K562 (cell line): ENCODE measurements around the gene UBN1.

Experiments used
- EZH2 ChIP-seq: IDR thresholded peaks from 2 replicates; pipeline ENCODE4 v1.6.1; 2012; ENCODE audit warnings: low read depth, mild to moderate bottlenecking, inconsistent platforms, low read length, borderline replicate concordance
- GMEB1 ChIP-seq: fragments of 250-450 bp; sonication (Bioruptor Pico); IDR thresholded peaks from 2 replicates; pipeline ENCODE4 v1.4.0; 2020; ENCODE audit warnings: mild to moderate bottlenecking
- PBX2 ChIP-seq, 2 experiments: IDR thresholded peaks in 1 of 2; conservative IDR thresholded peaks in 1 of 2; 2 replicates each; pipeline ENCODE4 v1.6.1; 2016; ENCODE audit warnings: low read depth in 2 of 2, mild to moderate bottlenecking in 1 of 2, missing compliant biosample characterization in 1 of 2, missing genetic modification characterization in 1 of 2, moderate library complexity in 1 of 2
- SIN3A ChIP-seq, 2 experiments: fragments of 150-350 bp in 1 of 2; IDR thresholded peaks; 2 replicates each; pipeline ENCODE4 v1.6.1; 2011 to 2016; ENCODE audit warnings: borderline replicate concordance in 2 of 2, low read depth in 2 of 2, low read length in 2 of 2, mild to moderate bottlenecking in 2 of 2, moderate library complexity in 2 of 2; ENCODE audit not compliant: control insufficient read depth in 1 of 2
- ZNF239 ChIP-seq: fragments of 250-450 bp; sonication (Bioruptor Pico); IDR thresholded peaks from 2 replicates; pipeline ENCODE4 v1.4.0; 2020; ENCODE audit warnings: mild to moderate bottlenecking
- TF ChIP-seq, protein P1 (sequence below), 3 experiments: IDR thresholded peaks in 2 of 3; conservative IDR thresholded peaks in 1 of 3; 2 replicates each; pipeline ENCODE4 v1.5.1; 2011 to 2012; ENCODE audit warnings: low read length in 3 of 3, mild to moderate bottlenecking in 3 of 3, control low read depth in 2 of 3, improper control_type of control experiment in 1 of 3, inconsistent platforms in 1 of 3, low read depth in 1 of 3, mixed read lengths in 1 of 3, moderate library complexity in 1 of 3; ENCODE audit not compliant: insufficient read depth in 2 of 3

GRCh38 chr16:4832698-4833343 is 14.5 kb upstream of the UBN1 start:
- TF ChIP-seq GMEB1 (CRISPR knock-in tag) (no peak), PBX2 (CRISPR knock-in tag; IDR thresholded peaks at IDR 0.05; ENCODE audit: low read depth) (no peak), PBX2 (tag; conservative IDR thresholded peaks at IDR 0.05; ENCODE audit: low read depth) (no peak), EZH2 (no peak), ZNF239 (CRISPR knock-in tag) (no peak), SIN3A (IDR thresholded peaks at IDR 0.05; ENCODE audit: borderline replicate concordance in 2 of 2, control insufficient read depth in 1 of 2, low read depth in 2 of 2, low read length in 2 of 2) (no peak)
- TF ChIP-seq, protein P1, sequence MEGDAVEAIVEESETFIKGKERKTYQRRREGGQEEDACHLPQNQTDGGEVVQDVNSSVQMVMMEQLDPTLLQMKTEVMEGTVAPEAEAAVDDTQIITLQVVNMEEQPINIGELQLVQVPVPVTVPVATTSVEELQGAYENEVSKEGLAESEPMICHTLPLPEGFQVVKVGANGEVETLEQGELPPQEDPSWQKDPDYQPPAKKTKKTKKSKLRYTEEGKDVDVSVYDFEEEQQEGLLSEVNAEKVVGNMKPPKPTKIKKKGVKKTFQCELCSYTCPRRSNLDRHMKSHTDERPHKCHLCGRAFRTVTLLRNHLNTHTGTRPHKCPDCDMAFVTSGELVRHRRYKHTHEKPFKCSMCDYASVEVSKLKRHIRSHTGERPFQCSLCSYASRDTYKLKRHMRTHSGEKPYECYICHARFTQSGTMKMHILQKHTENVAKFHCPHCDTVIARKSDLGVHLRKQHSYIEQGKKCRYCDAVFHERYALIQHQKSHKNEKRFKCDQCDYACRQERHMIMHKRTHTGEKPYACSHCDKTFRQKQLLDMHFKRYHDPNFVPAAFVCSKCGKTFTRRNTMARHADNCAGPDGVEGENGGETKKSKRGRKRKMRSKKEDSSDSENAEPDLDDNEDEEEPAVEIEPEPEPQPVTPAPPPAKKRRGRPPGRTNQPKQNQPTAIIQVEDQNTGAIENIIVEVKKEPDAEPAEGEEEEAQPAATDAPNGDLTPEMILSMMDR (IDR thresholded peaks at IDR 0.05 in 2 of 3, conservative IDR thresholded peaks at IDR 0.05 in 1 of 3; ENCODE audit: insufficient read depth in 2 of 3, low read depth in 1 of 3, low read length in 3 of 3): no peak
